ENCODE results near the gene STX4.
"Not testable (repeated sequence)": the region's sequence is repeated elsewhere in the genome, so short reads cannot be mapped to it uniquely, and the experiment has no call there.

The STX4 gene

DNA sequence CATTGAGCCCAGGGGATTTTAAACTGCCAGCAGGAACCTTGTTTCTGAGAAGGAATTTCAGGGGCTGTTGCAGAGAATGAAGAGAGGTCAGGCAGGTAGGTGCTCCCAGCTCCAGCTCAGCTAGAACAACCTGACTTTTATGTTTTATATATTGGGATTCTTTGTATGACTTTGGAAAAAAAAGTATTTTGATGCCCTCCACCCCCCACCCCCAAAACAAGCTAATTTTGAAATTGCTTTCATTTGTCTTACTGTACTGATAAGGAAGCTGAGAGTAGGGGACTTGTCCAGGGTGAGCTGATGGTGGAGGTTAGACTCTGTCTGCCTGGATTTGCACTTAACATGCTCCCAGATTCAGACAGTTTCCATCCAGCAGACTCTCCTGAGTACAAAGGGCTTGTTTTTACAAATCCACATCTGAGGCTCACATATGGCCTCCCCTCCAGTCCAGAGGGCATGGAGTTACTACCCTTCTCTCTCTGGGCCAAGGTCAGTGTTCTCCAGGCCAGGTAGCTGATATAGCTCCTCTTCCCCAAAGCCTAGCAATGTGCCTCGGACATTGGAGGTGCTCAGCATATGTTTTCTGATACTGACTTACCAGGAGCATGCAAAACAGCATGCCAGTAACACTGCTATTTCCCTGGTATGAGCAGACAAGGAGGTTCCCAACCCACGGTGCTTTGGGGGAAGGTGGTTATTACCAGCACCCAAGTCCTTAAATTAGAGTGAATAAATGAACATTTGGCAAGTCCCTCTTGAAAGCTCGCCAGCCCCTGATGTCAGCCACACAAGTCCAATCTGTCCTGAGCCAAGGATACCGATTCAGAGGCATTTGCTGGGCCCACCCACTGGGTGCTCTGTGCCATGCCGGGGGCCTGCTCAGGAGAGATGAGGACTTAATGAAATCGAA, 34.3 kb upstream of the STX4 start:
- DNase-seq (ENCODE audit: low spot score), result no peak

DNA sequence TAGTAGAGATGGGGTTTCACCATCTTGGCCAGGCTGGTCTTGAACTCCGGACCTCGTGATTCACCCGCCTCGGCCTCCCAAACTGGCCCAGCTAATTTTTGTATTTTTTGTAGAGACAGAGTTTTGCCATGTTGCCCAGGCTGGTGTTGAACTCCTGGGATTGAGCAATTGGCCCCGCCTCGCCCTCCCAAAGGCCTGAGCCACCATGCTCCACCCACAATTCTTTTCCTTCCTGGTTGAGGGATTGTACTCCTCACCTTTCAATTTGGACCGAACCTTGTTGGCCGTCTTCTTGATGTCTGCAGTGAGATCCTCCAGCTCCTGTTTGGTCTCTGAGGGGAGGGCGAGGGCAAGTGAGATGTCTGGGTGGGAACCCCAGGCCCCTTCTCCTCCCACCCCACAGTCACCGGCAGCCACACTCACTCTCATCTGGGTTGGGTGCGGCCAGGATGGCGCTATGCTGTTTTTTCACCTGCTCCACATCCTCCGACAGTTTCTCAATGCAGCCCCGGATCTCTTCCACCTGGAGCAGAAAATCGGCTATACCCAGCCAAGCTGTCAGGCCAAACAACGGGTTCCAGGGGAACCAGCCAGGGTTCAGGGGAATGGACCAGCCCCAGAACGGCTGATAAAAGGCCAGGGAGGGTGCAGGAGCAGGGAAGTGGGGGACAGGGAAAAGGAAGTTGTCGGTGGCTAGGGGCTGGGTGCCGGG, 32.5 kb upstream of the STX4 start:
- no peak for DNase-seq (ENCODE audit: low spot score)

DNA sequence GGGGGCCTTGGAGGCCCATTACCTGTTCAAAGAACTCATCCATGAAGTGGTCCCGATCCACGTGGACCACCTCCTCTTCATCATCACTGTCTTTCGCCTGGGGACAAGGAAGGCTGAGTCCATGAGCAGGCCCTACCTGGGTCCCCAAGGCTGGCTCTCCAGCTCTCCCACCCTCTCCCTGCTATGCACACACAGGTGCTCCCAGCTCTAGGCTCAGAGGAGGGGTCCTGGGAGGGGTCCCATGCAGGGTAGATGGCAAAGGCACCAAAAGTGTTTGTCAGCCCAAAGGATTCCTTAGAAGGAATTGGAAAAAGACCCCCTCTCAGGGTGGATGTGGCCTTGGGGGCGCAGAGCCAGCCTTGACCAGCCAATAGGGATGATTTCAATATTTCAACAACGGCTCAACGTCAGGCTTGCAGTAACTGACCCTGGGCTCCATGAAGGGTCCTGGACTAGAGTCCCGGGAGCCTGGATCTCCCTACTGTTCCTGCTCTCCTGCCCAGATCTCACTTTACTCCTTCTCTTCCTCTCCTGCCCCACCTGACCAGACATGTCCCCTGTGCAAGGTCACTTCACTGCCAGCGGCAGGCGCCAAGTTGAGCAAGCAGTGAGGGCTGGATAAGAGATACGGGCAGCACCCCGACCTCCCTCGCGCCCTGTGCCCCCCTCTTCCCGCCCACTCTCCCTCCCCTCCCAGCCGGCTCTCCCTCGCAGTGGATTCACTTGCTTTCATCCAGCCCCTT, 31.7 kb upstream of the STX4 start:
- no peak for DNase-seq (ENCODE audit: low spot score)

GRCh38 chr16:31002250-31002700, 31.1 kb upstream of the STX4 start:
- DNase-seq (ENCODE audit: low spot score), result no peak

GRCh38 chr16:31002862-31003341, 30.5 kb upstream of the STX4 start:
- no peak for DNase-seq (ENCODE audit: low spot score)

DNA sequence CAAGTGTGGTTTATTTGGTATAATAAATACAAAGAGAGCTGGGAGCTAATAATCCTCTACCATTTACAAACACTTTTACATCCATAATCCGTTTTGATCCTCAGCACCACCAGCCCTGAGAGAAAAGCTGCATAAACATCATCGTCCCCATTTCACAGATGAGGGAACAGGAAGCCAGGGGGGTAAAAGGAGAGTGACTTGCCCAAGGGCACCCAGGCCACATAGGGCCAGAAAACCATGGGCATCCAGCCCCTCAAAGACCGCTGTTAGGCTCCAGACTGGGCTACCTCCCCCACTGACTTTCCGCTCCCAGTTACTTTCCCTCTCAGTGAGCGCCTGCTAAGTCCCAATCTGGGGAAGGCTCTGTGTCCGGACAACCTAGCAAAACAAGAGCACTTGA, 29.6 kb upstream of the STX4 start:
- DNase-seq (ENCODE audit: low spot score), result no peak

- DNase-seq (ENCODE audit: low spot score), result no peak
Observed at GRCh38 chr16:31004658-31005057, 28.7 kb upstream of the STX4 start.

GRCh38 chr16:31005350-31006085, 27.8 kb upstream of the STX4 start:
- DNase-seq (ENCODE audit: low spot score), result no peak

- no peak for DNase-seq (ENCODE audit: low spot score)
Observed at GRCh38 chr16:31006086-31006385, 27.3 kb upstream of the STX4 start.

- no peak for DNase-seq (ENCODE audit: low spot score)
Observed at GRCh38 chr16:31006589-31006988, 26.8 kb upstream of the STX4 start.

DNA sequence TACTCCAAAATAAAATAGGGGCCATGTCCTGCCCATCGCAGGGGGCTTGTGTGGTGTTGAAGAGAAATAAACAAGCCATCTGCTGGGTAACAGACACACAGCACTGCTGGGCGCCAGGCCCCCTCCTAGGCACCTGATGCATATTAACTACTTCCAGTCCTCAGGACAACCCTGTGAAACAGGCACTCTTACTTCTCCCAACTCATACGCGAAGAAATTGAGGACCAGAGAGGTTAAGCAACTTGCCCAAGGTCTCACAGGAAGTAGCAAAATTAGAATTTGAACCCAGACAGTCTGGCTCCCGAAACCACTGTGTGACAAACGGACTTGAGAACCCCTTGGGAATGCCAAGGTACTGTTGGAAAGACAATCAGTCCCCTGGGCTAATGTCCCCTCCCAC, 25.7 kb upstream of the STX4 start:
- DNase-seq (ENCODE audit: low spot score), result no peak

DNA sequence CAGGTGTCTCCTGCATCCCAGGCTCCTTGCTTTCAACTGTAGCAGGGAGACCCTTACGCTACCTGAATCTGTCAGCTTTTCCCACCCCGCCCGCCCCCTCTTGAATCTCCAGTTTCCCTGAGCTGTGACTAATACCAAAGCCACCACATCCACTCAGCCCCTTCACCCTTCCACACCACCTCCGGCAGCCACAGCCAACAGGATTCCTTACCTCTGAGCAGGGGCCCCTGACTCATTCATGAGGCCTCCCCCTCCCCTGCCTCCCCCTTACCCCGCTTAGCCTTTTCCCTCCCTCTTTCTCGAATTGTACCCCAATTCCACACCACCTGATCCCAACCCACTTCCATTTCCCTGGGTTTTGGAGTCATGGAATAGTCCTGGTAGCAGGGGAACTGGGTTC, 25.2 kb upstream of the STX4 start:
- no peak for DNase-seq (ENCODE audit: low spot score)

GRCh38 chr16:31008551-31008950, 24.8 kb upstream of the STX4 start:
- DNase-seq (ENCODE audit: low spot score), result no peak

DNA sequence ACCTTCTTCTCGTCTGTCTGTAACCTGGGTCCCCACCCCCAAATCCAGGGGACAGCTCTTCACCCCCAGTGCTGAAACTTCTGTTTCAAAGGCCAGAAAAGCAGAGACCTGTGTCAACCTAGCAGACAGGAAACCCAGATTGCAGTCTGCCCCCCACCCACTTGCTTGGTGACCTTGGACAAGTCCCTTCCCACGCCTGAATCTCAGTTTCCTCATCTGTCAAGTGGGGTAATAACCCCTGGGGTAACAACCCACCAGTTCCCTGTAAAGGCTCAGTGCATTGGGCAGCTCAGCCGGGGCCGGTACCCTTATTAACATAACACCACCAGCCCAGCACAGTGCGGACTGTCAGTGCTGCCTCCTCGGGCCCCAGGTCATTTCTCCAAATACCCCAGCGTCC, 24.2 kb upstream of the STX4 start:
- DNase-seq (ENCODE audit: low spot score), result no peak

GRCh38 chr16:31009894-31010584, 23.3 kb upstream of the STX4 start:
- no peak for DNase-seq (ENCODE audit: low spot score)

GRCh38 chr16:31010585-31011325, 22.6 kb upstream of the STX4 start, which contains the start of gene STX1B:
Gene STX1B, minus strand, starts transcription at chr16:31010638. Its CDS starts 242 bp downstream, at chr16:31010396.
- DNase-seq (ENCODE audit: low spot score), result no peak

DNA sequence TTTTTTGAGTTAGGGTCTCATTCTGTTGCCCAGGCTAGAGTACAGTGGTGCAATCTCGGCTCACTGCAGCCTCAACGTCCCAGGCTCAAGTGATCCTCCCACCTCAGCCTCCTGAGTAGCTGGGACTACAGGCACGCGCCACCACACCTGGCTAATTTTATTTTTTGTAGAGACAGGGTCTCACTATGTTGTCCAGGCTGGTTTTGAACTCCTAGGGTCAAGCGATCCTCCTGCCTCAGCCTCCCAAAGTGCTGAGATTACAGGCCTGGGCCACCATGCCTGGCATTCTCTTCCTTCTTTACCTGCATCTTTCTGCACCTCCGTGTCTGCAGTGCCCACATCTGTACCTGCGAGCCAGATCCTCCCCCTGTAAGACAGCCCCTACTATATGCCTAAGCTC, 21.5 kb upstream of the STX4 start:
- DNase-seq (ENCODE audit: low spot score), result not testable (repeated sequence)

DNA sequence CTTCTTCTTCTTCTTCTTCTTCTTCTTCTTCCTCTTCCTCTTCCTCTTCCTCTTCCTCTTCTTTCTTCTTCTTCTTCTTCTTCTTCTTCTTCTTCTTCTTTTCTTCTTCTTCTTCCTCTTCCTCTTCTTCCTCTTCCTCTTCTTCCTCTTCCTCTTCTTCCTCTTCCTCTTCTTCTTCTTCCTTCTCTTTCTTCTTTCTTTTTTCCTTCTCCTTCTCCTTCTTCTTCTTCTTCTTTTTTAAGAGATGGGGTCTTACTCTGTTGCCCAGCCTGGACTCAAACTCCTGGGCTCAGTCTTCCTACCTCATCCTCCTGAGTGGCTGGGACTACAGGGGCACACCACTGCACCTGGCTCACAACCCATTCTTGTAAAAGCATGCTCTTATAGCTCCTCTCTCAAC, 20.1 kb upstream of the STX4 start:
- DNase-seq (ENCODE audit: low spot score), result not testable (repeated sequence)

GRCh38 chr16:31016018-31016417, 17.3 kb upstream of the STX4 start:
- no peak for DNase-seq (ENCODE audit: low spot score)

DNA sequence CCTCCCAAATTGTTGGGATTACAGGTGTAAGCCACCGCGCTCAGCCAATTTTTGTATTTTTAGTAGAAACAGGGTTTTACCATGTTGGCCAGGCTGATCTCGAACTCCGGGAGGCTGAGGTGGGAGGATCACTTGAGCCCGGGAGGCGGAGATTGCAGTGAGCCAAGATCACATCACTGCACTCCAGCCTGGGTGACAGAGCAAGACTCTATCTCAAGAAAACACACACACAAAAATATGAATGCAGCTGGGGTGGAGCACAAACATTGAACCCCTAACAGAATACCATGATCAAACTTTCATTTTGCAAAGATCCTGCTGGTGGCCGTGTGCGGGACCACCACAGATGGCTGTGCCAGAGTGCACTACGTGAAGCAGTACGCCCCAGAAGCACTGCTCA, 15.6 kb upstream of the STX4 start:
- DNase-seq (ENCODE audit: low spot score), result not testable (repeated sequence)

GRCh38 chr16:31020536-31020935, 12.8 kb upstream of the STX4 start:
- no peak for DNase-seq (ENCODE audit: low spot score)
